ENCODE results near the gene STXBP6.
"Not testable (repeated sequence)": the region's sequence is repeated elsewhere in the genome, so short reads cannot be mapped to it uniquely, and the experiment has no call there.

Gene STXBP6

DNA sequence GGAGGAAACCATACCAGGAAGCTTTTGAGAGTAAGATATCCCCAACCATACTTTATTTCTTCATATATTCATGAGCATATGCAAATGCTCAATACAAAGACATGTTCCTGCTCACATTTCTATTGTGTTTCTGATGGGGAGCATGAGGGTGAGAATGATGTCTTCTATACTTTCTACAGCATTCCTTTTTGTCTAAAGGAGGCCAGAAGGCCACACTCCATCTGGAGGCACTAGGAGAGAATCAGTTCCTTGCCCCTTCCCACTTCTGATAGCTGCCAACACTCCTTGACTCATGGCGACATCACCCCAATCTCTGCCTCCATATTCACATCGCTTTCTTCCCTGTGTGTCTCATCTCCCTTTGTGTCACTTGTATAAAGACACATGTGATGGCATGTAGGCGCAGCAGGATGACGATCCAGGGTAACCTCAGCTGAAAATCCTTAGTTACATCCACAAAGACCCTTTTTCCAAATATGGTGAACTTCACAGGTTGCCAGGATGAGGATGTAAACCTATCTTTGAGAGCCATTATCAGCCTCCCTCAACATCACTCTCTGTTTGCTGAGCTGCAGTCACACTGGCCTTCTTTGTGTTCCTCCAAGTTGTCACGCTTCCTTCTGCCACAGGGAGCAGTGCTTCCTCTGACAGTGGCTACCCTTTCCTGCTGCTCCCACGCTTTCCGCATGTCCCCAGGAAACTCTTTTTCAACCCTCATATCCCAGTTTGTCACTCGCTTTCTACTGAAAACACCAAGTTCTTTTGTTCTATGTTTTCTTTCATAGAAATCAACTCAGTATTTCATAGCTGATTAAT, 96.9 kb downstream of the STXBP6 start:
- no peak for DNase-seq

DNA sequence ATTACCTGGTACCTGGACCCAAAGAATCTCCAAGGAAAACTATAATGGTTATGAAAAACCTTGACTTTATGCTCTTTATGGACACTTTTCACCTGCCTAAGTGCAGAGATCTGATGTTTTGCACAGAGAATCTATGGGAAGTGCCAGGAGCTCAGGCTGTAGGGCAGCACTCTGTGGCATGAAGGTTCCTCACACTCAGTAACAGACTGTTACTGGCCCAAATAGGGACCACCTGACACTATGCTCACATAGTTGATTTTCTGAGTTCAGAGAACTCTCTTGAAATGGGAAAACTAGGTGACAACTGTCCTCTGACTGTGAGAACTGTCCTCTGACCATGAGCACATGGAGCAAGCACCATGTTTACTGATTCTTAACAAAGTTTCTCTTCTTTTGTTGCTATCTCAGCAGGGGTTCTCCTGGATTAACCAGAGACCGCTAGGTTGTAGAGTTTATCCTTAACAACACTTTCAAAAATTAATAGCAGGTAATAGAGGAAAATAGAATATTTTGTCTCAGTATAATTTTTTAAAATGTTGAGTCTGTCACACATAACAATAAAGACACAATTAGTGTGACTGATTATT, 101.6 kb downstream of the STXBP6 start:
- no peak for DNase-seq

DNA sequence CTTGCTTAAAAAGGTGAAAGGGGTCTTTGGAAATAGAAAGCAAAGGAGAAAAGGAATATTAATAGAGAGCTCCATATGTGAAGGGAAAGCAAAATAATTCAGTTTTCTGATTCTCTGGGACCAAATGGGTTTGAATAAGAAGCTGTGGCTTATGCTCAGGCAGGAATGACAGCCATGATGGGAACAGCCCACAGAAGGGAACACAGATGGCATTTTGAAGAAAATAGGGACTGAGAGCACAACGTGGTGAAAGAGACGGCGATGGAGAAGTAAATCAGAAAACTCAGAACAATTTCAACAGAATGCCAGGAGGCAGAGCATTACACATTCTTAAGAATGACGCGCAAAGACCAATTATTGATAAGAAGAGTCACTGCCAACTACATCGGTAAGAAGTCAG, 102.8 kb downstream of the STXBP6 start:
- DNase-seq: no peak

DNA sequence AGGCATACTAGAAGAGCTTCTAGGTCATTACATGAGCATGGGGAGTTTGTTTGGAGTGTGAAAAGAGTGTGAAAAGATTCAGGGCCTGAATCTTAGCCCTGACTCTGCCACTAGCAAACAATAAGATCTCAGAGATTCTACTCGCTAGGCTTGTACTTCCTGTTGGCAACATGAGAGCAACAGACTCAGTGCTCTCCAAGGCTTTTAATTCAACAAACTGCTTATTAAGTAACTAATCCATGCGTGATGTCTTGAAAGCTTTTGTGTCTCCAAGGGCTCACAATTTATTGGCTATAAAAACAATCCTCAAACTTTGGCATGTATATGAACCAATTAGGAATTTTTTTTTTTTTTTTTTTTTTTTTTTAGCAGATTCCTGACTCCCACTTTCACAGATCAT, 105.1 kb downstream of the STXBP6 start:
- DNase-seq: no peak

DNA sequence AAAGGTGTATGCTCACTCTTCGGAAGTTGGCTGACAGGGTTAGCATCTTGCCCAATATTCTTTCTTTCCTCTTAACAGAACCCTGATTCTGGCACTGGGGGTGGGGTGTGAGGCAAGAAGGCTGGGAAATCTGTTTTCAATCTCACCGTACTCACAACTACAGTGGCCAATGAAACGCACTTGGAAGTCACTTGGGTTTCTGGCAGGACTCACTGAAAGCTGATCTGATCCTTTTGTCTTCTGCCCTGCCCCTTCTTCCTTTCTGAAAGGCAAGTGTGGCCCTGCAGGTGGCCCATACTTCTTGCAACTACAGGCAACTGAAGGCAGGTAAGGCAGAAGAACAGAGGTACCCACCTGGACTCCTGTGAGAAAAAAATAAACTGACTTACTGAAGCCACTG, 106.9 kb downstream of the STXBP6 start:
- DNase-seq: no peak

DNA sequence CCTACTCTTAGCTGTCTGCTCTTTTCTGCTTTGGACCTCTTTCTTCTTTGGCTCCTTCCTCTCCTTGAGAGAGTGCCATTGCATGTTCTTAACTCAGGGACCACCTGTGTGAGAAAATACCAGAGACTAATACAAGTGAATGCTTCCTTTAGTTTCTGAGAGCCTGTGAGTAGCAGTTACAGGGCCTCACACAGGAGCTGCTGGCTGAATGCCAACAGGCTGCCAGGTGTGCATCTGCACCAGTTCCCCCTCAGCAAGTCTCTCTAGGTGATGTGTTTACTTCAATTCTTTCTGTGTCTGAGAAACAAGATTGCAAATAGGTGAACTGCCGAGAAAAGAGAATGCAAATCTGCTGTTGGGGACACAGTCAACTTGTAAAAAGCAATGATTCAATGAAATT, 108.2 kb downstream of the STXBP6 start:
- DNase-seq: no peak

DNA sequence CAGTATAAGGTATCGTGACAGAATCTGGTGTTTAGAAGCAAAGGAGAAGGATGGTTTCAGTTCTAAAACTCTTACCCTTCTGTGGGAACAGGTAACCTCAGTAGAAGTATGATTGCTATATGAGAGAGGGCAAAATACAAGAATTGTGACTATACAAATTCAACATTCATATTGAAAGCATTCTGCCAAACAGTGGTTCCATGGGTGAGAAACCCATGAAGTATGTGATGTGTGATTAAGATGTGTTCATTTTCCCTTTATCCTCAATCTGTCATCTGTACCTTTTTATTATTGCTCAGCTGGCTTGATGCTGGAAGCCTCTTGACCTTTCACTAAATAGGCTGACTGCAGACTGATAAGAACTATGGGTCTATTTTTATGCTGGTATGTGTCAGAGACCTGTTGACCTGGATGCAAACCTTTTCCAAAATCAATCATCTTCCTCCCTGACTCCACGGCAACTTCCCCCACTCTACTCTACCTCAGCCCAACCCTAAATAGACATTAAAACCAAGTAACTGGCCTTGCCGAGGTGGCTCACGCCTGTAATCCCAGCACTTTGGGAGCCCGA, 109.6 kb downstream of the STXBP6 start:
- DNase-seq: no peak

DNA sequence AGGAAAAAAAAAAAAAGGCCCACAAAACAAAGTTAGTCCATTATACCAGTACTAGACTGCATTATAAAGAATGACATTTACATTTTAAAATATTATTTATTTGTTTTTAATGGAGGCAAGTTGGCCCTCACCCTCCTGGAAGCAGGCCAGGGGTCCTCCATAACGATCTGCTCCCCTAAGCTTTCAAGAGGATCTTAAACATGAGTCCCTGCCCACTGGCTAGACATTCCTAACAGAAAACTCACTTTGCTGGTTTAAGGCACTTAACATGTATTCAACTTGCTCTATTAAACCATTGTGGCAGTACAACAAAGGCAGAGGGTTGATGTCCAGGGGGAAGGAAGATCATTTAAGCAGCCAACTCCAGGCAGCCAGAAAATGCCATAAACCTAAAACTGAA, 111.4 kb downstream of the STXBP6 start:
- DNase-seq: no peak

DNA sequence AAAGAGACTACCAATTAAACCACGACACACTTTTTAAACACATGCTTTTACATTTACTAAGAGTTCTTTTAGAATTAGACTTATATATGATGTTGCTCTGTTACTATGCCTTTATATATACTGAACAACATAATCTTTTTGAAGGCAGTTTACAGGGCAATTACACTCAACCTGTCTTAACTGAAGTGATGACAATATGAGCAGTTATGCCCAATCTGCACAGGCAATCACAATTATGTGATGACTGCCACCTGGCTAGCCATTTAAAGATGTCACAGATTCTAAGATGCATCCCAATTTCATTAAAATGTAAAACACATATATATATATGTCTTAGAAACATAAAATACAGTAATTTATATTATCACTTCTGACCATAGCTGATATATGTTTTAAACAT, 112.6 kb downstream of the STXBP6 start:
- no peak for DNase-seq

DNA sequence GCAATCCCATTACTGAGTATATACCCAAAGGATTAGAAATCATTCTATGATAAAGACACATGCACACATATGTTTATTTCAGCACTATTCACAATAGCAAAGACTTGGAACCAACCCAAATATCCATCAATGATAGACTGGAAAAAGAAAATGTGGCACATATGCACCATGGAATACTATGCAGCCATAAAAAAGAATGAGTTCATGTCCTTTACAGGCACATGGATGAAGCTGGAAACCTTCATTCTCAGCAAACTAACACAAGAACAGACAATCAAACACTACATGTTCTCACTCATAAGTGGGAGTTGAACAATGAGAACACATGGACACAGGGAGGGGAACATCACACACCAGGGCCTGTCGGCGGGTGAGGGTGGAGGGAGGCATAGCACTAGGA, 113.2 kb downstream of the STXBP6 start:
- not testable (repeated sequence) for DNase-seq

DNA sequence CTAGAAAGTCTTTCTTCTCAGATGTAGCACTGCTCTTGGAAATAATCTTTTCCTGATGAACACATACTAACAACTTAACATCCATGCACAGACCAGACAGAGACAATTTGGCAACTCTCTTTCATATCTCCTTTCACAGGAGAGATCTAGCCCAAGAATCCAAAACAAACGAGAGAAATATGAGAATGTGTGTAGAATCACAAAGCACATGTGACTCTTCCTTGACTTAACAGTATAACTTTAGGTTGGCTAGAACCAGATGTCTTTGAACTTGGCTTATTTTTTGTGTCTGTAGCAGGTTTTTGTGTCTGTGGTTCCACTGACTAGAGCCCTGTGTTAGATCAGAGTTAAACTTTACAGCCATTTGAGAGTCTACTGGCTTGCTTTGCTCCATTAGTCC, 114.2 kb downstream of the STXBP6 start:
- DNase-seq: no peak

DNA sequence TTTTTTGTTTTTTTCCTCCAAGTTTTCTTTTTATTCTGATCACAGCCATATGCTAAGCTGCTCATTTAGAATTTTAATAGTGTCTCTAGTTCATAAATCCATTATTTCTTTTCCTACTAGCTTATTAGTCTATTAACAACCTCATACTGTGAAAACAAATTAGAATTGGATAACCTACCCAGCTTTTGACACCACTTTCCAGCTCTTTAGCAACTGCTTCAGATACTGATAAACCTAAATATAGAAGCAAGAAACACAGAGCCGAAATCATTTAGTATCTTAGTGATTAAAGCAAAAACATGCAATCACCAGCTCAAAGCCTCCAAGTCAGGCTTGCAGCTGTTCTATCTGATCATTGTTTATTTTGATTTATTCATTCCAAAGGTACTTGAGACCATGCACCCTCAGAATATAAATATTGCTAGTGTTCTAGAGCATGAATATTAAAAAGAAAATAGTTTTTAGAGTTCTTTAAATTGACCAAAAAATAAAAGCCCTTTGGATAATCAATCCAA, 121.5 kb downstream of the STXBP6 start:
- no peak for DNase-seq

DNA sequence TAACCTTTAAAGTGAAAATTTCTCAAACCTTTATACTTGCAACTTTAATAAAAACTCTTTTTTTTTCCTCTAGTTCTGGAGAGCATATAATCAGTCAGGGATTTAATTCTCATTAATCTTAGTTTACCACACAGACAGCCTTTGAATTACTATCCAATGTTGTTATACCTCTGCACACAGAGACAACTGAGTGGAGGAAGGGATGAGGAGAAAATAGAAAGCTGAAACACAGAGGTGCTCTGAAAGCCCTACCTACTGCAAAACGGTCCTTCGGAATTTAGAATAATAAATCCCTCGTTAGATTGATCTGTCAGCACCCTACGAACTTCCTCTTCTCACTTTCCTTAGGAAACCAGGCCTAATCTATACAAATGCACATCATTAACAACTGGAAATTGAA, 122.1 kb downstream of the STXBP6 start:
- DNase-seq: no peak

DNA sequence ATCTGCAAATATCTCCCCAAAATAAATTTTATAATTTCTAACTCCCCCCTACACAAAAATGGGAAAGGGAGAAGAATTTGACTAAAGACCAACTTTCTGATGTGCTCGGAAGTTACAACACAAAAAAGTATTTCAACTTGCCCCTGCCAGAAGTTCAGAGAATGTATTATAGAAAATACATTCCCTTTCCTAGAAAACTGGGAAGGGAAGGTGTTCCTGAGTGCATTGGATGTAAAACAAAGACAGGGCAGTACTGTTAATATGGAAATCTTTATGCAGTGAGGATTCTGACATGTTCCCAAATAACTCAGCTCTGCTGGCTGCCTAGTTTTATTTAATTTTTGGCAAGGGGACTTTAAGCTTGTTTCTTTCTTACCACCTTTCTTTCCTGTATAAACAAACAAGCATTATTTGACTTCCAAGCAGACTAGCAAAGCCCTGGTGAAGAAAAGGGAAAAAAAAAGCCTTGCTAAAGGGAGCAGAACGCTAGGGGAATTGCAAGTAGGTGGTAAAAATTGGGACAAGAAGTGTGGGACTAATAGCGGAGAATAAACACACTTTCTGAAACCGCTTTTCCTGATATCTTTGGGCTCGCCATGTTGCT, 124.1 kb downstream of the STXBP6 start:
- DNase-seq: no peak

DNA sequence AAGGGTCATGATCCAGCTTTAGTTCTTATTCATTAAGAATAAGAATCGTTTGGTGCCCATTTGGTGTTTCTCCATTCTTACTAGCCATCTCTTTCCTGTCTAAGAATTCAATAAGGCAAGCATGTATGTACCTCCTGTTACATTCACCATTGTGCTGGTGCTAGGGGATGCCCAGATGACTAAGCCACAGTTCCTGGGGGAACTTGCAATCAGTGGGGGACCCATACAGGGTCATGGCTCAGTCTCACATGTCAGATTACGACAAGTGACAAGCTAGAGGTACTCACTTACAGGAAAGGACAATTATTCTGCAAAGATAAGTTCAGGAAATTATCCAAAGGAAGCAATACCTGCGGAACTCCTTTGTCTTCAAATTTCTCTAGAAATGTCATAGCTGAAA, 125.4 kb downstream of the STXBP6 start:
- no peak for DNase-seq

DNA sequence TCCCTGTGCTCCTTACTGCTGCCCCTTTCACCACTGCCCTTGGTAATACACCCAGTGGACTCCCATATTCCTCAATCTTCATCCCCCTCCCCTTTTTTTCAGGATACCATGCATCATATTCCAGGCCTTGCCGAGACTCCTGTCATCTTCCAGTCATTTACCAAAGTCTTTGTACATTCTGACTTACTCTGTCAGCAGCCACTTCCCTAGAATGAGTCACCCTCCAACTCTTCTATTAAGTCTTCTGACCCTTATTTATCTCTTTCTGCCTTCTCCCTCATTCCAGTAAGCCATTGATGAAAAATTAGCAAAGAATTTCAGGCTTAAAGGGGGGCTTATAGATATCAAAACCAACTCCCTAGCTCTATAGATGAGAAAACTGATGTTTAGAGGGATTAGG, 128.0 kb downstream of the STXBP6 start:
- DNase-seq: no peak

DNA sequence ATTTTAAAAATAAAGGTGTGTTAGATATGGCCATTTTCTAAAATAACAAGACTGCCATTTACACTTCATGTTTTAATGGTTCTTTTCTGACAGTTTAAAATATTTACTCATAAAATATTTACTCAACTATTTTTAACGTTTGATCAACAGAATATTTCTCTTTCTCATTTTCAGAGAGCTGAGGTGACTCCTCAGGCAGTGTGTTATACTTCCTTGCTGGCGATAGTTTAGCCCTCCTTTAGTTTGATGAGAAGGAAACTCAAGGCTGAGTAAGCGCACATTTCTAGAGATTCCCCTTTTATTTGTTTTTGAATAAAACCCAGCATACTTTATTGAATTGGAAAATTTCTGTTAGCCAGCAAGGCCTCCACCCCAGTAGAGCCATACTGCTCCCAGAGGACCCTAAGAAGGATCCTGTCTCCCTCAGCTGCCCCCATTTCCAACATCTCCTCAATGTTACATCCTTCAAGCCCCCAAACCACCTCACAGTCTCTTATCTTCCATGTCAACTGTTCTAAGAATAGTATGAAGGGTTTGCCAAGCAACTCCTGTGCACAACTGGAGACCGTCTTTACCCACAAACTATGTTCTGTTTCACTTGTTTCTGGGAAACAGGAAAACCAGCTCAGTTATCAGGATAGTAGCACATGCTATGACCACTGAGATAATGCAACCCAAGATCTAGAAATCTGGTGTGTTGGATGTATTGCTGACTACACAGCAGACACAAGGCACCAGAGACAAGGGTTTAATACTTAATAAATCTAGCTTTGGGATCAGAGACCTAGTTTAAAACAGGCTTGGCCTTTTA, 129.5 kb downstream of the STXBP6 start:
- DNase-seq: no peak

DNA sequence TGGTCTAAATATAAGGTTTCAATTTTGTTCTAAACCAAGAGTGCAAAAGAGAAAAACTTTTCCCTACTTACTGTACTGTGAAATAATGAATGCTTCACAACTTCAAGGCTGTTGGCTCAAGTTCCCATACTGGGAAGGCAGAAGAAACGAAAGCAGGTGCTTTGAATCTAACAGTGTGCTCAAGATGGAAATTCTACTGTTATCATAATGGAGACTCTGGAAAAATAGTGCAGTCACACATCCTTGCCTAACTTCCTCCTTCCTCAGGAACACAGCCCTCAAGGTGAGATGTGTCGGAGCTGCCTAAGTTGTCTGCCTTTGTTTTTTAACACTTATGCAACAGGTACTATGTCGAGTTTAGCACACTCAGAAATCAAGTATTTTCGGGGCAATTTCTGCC, 131.1 kb downstream of the STXBP6 start:
- DNase-seq: no peak

DNA sequence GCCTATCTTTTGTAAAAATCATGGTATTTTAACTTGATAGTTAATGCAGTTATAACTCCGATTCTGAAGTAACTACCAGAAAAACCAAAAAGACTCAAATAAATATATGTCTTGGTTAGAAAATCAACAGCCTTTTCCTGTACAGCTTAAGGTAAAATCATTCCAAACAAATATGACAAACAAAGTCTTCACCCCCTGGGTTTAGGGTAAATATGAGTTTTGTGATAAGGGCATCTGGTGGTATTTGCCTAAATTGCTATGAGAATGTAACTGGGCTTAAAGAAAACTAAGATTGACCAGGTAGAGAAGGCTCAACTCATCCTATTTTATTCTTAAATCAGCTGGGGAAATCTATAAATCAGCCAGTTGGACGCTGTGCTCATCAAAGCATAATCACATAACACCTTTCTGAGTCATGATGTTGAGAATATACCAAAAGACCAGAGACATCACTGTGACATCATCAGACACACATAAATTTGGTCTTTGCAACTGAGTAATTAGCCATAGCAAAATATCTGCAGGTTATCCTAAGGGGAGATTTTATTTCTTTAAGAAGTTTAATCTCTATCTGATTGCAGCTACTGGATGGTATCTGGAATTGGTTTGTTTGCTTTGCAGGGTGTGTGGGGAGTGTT, 133.9 kb downstream of the STXBP6 start:
- no peak for DNase-seq

DNA sequence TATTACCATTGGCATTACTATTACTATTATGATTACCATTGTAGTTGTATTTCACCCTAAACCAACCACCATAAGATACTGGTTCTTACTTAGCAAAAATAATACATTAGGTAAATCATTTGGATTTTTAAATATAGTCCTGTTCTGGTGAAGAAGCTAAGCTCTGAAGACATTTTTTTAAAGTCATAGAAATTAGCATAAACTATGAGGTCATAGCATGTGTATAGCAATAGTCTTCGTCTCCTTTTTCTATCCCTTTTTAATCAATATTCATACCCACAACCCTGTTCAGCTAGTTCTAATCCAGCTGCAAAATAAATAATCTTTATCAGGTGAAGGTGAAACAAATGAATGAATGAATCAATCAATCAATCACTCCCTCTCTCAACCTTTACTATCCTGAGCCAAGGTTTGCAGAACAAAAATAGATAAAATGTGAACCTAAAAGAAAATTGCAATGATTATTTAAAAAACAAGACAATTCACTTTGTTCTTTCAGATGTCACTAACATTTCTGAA, 134.5 kb downstream of the STXBP6 start:
- DNase-seq: no peak

DNA sequence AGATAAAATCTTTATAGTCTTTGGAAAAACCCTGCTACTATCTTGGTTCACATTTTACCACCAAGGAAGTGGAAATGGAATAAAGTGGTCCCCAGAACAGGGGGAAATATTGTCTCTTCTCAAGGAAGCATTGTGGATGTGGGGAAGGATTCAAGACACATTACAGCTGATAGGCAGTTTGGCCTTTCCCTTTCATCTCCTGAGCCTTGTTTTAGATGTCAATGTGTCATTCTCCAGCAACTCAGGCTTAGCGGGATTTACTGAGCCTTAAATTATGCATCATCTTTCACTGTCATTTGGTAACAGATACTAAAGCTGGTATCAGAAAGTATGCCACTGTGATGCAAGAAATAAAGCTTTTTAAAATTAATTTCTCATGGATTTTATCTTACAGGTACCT, 136.2 kb downstream of the STXBP6 start:
- DNase-seq: no peak

DNA sequence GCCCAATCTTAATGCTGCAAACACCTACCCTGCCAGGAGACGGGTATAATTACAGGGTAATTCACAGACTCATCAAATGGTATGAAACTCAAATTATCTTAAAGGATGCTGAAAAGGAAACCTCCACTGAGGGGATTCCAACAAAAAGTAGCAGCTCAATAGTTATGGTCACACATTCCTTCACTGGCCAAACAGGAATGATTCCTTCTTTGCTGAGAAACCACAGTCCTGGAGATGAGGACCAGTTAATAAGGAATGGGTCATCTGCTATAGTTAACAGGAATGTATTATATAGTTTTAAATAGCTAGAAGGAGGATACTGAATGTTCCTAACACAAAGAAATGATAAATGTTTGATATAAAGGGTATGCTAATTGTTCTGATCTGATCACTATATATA, 136.9 kb downstream of the STXBP6 start:
- DNase-seq: no peak

All from activated CD4-positive, alpha-beta T cell treated with anti-CD3 and anti-CD28 coated beads for 1 hour (primary cell).